GM12878 (cell line): ENCODE results near the gene ERC2.

Source experiments
- CTCF ChIP-seq, 3 experiments: IDR thresholded peaks in 2 of 3; conservative IDR thresholded peaks in 1 of 3; 2 replicates each; pipeline ENCODE4 v1.5.1; 2011; ENCODE audit warnings: low read depth in 3 of 3, low read length in 3 of 3, mild to moderate bottlenecking in 3 of 3, control low read depth in 2 of 3, moderate library complexity in 2 of 3, inconsistent platforms in 1 of 3, mixed read lengths in 1 of 3; ENCODE audit not compliant: control insufficient read depth in 2 of 3, insufficient read depth in 1 of 3; ENCODE audit errors: extremely low read depth in 1 of 3
- EGR1 ChIP-seq, 2 experiments: IDR thresholded peaks; 1 replicate in 1 of 2; 2 replicates in 1 of 2; pipeline ENCODE4 v1.6.1; 2011 to 2012; ENCODE audit warnings: low read depth in 2 of 2, low read length in 2 of 2, borderline replicate concordance in 1 of 2, mild to moderate bottlenecking in 1 of 2, moderate library complexity in 1 of 2
- EP300 ChIP-seq, 2 experiments: fragments of 150-350 bp in 1 of 2; IDR thresholded peaks; 2 replicates each; pipeline ENCODE4 v1.6.1; 2011 to 2012; ENCODE audit warnings: low read depth in 2 of 2, low read length in 2 of 2, borderline replicate concordance in 1 of 2, improper control_type of control experiment in 1 of 2, inconsistent platforms in 1 of 2; ENCODE audit not compliant: control insufficient read depth in 1 of 2
- ESRRA ChIP-seq: IDR thresholded peaks from 2 replicates; pipeline ENCODE4 v1.6.1; 2012; ENCODE audit warnings: mild to moderate bottlenecking, low read length, improper control_type of control experiment
- RFX5 ChIP-seq: IDR thresholded peaks from 2 replicates; pipeline ENCODE4 v1.6.1; 2011; ENCODE audit warnings: low read depth, low read length, improper control_type of control experiment
- ZNF207 ChIP-seq: fragments of 450-650 bp; IDR thresholded peaks from 2 replicates; pipeline ENCODE4 v1.6.1; 2014; ENCODE audit warnings: antibody characterized with exemption, mild to moderate bottlenecking, borderline replicate concordance

GRCh38 chr3:55805169-55805568, 663.1 kb downstream of the ERC2 start:
- TF ChIP-seq EP300 (IDR thresholded peaks at IDR 0.05; ENCODE audit: borderline replicate concordance in 1 of 2, control insufficient read depth in 1 of 2, low read depth in 2 of 2, low read length in 2 of 2) (no peak), ESRRA (no peak), EGR1 (IDR thresholded peaks at IDR 0.05; ENCODE audit: borderline replicate concordance in 1 of 2, low read depth in 2 of 2, low read length in 2 of 2) (no peak), CTCF (IDR thresholded peaks at IDR 0.05 in 2 of 3, conservative IDR thresholded peaks at IDR 0.05 in 1 of 3; ENCODE audit: control insufficient read depth in 2 of 3, extremely low read depth in 1 of 3, insufficient read depth in 1 of 3, low read depth in 3 of 3, low read length in 3 of 3) (no peak), RFX5 (no peak), ZNF207 (no peak)
